PC-9 (cell line): ENCODE results near the gene FAM78B.

ENCODE experiments used
- EZH2 ChIP-seq: fragments of 200-600 bp; sonication (generic); IDR thresholded peaks from 2 replicates; pipeline ENCODE4 v1.8.0; 2017; ENCODE audit warnings: antibody characterized with exemption, low read depth
- TF ChIP-seq, protein P1 (sequence below): fragments of 200-600 bp; sonication (generic); conservative IDR thresholded peaks from 2 replicates; pipeline ENCODE4 v1.6.1; 2017; ENCODE audit warnings: mixed run types, antibody characterized with exemption, mild to moderate bottlenecking, moderate library complexity

DNA sequence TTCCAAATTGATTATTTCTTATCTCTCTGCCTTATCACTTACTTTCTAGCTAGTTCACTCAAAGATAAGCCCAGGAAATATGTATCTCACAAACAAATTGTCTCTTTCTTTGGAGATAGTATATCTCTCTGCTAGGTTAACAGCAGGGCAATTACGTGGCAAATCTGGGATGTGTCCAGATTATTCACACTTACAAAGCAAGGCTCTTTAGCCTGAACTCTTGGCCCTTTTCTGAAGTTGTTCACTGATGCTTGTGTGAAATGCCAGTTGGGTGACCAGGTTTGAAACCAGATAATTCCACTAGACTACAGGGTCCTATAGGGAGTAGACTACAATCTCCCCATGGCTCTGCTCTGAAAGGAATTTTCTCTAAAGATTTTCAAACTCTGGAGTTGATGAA, 30.8 kb upstream of the FAM78B start:
- TF ChIP-seq, protein P1, sequence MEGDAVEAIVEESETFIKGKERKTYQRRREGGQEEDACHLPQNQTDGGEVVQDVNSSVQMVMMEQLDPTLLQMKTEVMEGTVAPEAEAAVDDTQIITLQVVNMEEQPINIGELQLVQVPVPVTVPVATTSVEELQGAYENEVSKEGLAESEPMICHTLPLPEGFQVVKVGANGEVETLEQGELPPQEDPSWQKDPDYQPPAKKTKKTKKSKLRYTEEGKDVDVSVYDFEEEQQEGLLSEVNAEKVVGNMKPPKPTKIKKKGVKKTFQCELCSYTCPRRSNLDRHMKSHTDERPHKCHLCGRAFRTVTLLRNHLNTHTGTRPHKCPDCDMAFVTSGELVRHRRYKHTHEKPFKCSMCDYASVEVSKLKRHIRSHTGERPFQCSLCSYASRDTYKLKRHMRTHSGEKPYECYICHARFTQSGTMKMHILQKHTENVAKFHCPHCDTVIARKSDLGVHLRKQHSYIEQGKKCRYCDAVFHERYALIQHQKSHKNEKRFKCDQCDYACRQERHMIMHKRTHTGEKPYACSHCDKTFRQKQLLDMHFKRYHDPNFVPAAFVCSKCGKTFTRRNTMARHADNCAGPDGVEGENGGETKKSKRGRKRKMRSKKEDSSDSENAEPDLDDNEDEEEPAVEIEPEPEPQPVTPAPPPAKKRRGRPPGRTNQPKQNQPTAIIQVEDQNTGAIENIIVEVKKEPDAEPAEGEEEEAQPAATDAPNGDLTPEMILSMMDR, result no peak
- TF ChIP-seq EZH2, result no peak
